CD4-positive, alpha-beta T cell treated with Interleukin-12 subunit alpha and Interleukin-12 subunit beta, for 1 hour (primary cell): ENCODE results near the gene MTSS2.
"Not testable (repeated sequence)": the region's sequence is repeated elsewhere in the genome, so short reads cannot be mapped to it uniquely, and the experiment has no call there.

Source experiments
- DNase-seq: peaks from one replicate; pipeline ENCODE4 v3.0.0-alpha.2; 2020

Gene MTSS2

DNA sequence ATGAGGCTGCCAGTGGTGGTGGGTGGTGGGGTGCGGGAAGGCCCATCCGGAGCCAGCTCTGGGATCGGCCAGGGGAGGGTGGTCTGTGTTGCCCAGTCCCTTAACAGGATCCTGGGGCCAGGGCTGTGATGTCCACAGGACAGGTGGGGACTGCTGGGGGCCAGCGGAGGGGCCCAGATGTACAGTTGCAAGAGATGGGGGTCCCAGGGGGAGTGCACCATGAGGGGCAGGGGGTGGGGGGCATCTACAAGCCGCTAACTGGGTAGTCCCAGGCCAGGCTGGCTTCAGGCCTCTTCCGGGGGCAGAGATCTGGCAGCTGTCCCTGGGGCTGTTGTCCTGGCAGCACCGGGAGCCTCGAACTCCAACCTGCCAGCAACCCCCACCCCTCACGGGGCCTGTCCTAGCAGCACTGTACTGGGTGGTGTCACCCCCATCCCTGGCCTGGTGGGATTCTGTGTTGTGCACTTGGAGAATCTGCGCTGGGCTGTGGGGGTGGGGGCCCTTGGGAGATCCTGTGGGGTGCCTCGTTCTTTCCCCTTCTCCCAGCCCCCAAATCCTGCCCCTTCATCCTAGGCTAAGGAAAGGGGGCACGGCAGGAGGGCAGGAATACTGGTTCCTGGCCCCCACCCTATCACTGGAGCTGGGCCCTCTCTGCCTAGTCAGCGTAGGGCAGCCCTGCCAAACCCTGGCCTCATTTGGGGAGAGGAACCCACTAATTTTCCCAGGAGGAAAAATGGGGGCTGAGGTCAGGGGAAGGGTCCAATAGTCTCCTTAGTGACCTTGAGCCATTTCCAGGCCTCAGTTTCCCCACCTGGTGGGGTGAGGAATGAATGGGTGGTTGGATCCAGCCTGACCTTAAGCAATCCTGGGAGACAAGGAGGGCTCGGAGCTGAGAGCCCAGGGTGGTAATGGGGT is 1.4 kb downstream of the MTSS2 start:
- DNase-seq, result no peak

GRCh38 chr16:70683146-70683944 is 2.5 kb downstream of the MTSS2 start:
- DNase-seq, result no peak

DNA sequence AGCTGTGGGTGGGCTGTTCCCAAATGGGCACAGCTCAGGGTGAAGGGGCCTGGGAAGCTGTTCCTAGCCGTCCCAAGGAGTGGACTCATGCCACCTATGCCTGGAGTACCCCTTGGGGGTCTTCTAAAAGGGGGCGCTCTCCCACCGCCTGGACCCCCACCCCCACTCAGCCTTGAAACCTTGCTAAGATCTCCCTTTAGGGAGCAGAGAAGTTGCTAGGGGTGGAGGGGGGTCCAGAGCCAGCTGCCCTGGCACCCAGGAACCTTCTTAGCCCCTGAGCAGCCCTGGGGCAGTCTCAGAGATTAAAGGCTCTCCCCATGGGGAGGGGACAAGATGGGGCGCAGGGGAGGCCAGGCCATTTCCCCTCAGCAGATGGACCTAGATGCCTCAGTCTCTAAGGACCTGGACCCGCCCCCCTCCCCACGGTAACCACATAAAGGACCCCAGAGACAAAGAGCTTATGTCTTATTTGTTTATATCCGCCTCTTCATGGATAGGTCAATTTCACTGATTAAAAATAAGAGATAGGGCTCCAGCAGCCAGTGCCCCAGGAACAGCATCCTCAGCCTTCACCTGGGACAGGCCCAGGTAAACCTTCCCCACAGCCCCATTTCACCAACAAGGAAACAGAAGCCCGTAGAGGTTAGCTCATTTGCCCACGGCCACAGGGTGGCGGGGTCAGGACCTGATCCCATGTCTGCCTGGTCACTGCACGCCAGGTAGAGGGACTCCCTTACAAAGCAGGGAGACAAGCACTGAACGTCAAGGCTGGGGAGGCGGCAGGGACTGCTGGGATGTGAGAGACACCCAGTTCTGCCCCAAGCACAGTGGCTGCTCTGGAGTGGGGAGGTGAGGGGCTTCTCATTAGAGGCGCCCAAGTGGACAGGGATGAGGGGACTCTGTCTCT is 3.4 kb downstream of the MTSS2 start:
- no peak for DNase-seq

DNA sequence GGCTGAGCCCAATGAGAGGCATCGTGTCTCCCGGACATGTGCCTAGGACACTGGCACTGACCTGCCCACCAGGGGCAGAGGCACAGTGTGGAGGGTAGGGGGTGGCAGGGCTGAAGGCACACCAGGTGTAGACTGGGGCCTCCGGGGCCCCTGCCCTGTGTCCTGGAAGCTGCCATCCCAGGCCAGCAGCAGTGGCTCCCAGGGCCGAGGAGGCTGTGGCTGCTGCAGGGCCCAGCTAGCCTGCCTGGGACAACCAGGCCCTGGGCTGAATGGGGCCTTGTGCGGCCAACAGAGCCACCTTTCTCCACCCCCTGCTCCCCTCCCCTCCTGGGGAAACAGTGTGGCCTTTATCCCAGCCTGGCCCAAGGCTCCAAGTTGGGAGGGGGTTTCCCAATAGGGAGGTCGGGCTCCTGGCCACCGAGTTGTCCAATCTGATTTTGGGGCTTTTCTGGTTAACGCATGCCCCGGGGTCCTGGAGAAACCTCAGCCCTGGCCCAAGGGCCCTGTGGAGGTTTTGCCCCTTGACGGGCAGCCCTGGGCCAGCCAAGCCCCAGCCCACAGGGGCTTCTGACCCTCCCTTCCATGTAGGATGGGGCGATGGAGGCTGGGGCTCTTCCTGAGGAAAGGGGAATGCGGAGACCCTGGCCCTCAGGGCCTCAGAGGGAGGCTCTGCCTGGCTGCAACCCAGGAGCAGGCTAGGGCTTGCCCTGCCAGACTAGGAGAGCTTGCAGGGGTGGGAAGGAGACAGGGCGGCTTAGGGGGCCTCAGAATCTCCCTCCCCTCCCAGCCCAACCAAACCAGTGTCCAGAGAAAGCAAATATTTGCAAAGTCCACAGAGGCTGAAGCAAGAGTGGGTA is 4.2 kb downstream of the MTSS2 start:
- DNase-seq, result no peak

- DNase-seq, result no peak
These were observed 5.1 kb downstream of the MTSS2 start for GRCh38 chr16:70680495-70681381.

DNA sequence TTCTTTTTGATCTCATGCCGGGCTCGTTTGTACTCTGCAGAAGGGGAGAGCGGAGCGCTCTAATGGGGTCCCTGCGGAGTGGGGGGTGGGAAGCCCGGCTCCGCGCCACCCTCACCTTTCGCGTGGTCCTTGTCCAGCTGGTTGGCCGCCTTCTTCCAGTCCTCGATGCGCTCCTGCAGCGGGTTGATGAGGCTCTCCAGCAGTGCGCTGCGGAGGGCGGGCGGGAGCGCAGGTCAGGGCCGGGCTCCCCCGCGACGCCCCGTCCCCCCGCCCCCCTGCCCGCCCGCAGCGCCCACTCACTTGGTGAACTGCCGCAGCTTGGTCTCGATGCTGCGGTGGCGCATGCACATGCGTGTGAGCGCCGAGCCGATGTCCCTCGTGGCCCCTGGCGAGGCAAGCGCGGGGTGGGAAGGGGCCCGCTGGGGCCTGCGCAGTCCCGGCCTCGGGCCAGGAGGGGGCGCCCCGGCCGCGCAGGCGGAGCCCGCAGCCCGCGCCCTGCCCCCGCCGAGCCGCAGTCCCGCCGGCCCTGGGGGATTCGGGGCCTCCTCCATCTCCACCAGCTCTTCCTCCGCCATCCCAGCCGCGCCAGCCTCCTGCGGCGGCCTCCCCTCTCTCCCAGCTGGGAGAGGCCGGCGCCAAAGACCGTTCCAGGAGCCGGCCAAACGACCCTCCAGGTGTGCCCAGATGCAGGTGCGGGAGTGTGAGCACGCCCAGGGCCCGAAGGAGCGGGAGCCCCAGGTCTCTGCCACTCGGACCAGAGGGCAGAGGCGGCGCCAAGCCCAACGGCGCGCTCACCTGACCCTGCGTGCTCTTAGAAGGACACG is 6.0 kb downstream of the MTSS2 start:
- no peak for DNase-seq

DNA sequence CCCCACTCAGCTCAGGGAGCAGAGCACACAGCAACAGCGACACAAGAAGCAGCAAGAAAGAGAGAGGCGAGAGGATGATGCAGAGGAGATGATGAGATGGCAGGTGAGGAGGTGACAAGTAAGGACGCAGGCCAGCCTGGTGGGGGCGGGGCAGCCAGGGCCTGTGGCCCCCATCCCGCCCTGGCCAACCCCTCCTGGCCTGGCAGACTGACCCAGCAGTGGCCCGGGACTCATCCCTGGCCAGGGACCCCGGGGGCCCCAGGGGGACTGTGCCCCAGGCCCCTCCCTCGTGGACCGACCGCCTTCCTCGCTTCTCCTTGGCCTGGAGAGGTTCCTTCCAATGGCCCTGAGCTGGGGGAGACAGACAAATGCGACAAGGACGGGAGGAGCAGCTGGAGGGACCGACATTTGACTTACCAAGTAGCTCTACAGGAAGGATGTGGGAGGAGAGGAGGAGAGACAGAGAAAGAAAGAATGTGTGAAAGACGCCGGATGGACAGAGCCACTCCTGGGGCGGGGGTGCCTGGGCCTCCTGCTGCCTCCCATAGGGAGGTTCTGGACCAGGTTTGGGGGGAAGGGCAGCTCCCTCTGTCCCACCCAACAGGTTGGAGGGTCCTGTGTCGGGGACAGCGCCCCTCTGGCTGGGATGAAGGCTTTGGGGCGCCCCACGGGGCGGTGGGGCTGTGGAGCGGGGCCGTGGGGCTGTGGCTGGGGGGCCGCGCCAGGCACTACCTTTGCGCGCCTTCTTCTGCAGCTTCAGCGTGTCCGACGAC is 6.8 kb downstream of the MTSS2 start:
- no peak for DNase-seq

GRCh38 chr16:70678121-70678897 is 7.5 kb downstream of the MTSS2 start:
- DNase-seq, result no peak

DNA sequence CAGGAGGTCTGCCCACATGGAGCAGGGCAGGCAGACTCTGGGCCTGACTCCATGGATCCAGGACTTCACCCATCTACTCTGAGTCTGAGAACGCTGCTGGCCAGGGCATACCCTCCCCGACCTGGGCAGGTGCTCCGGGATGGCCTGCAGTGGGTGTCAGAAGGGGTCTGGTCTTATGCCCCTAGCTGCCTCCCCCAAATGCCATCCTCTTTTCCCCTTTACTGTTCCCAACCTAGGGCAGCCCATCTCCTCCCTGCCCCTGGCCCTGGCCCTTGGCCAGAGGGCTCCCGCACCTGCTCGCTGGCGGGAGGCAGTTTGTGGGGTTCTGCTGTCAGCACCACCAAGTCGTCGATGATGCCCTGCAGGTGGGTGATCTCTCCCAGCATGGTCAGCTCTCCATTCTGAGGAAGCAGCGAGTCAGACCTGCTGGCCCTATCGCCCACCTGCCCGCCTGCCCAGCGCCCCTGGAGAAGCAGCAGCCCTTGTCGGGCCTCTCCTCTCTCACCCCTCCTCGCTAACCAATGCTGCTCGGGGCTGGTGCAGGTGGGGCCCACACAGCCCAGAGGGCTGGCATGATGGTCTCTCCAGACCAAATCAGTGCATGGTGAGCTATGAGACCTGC is 8.2 kb downstream of the MTSS2 start:
- DNase-seq, result no peak

- no peak for DNase-seq
These were observed 9.0 kb downstream of the MTSS2 start for GRCh38 chr16:70676675-70677498.

DNA sequence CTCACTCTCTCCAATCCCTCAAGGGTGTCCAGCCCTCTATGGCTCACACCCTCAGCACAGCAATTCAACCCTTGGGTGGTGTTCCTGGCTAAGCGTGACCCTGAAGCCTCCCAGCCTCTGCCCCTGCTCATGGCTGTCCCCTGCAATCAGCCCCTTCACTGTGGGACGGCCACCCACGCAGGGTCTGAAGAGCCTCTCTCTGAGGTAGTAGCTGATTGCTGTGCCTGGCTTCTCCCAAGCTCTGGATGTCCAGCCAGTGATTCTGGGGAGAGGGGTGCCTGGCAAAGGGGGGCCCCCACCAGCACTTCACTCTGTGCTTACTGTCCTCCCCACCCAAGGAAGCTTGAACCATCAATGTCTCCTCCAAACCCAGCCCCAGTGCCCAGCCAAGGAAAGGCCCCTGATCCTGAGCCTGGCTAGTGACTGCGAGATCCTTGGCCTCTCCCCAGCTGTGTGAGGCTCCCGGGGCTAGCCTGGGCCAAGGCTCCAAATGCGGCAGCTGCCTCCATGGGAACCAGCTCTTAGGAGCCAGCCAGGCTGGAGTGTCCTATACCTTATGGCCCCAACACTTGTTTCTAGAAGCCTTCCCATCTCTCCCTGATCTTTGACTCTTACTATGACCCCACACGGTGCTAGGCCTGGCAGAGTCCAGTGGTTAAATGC is 9.9 kb downstream of the MTSS2 start:
- DNase-seq, result no peak

- no peak for DNase-seq
These were observed 11.4 kb downstream of the MTSS2 start for GRCh38 chr16:70674221-70675014.

DNA sequence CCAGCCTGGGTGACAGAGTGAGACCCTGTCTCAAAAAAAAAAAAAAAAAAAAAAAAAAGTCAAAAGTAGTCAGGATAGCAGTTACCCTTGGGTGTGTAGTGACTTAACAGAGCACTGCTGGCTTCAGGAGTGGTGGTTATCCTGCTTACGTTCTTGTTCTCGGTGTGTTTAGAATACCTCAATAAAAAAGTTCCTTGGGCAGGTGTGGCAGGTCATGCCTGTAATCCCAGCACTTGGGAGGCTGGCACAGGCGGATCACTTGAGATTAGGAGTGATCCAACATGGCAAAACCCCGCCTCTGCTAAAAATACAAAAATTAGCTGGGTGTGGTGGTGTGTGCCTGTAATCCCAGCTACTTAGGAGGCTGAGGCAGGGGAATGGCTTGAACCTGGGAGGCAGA is 14.9 kb downstream of the MTSS2 start:
- DNase-seq, result not testable (repeated sequence)

GRCh38 chr16:70670175-70670574 is 15.7 kb downstream of the MTSS2 start:
- no peak for DNase-seq
